ENCODE measurements around the gene SNX5.

Gene SNX5

GRCh38 chr20:17938871-17939619 is 29.5 kb downstream of the SNX5 start:
- DNase-seq = peak; percentile 59

- no peak for DNase-seq
These were observed 31.5 kb downstream of the SNX5 start for GRCh38 chr20:17936761-17937732.

- no peak for DNase-seq
These were observed 32.3 kb downstream of the SNX5 start for GRCh38 chr20:17936286-17936760.

GRCh38 chr20:17935761-17936160 is 32.8 kb downstream of the SNX5 start:
- DNase-seq = no peak

- DNase-seq = no peak
These were observed 33.4 kb downstream of the SNX5 start for GRCh38 chr20:17935186-17935585.

- no peak for DNase-seq
These were observed 34.3 kb downstream of the SNX5 start for GRCh38 chr20:17934141-17934862.

GRCh38 chr20:17933711-17934110 is 34.9 kb downstream of the SNX5 start:
- DNase-seq = no peak

GRCh38 chr20:17933121-17933520 is 35.5 kb downstream of the SNX5 start:
- no peak for DNase-seq

- no peak for DNase-seq
These were observed 36.2 kb downstream of the SNX5 start for GRCh38 chr20:17932396-17932795.

- DNase-seq = no peak
These were observed 37.1 kb downstream of the SNX5 start for GRCh38 chr20:17931513-17931912.

- no peak for DNase-seq
These were observed 39.8 kb downstream of the SNX5 start for GRCh38 chr20:17928633-17929311.

- DNase-seq = no peak
These were observed 40.4 kb downstream of the SNX5 start for GRCh38 chr20:17928211-17928611.

- DNase-seq = no peak
These were observed 42.7 kb downstream of the SNX5 start for GRCh38 chr20:17925940-17926300.

- DNase-seq = no peak
These were observed 43.3 kb downstream of the SNX5 start for GRCh38 chr20:17925141-17925939.

- DNase-seq = no peak
These were observed 46.8 kb downstream of the SNX5 start for GRCh38 chr20:17921774-17922173.

- DNase-seq = no peak
These were observed 49.4 kb downstream of the SNX5 start for GRCh38 chr20:17919149-17919548.

- no peak for DNase-seq
These were observed 50.6 kb downstream of the SNX5 start for GRCh38 chr20:17917832-17918618.

GRCh38 chr20:17916433-17916891 is 52.1 kb downstream of the SNX5 start:
- no peak for DNase-seq

- DNase-seq = no peak
These were observed 53.6 kb downstream of the SNX5 start for GRCh38 chr20:17914957-17915356.

- no peak for DNase-seq
These were observed 55.7 kb downstream of the SNX5 start for GRCh38 chr20:17912916-17913315.

- no peak for DNase-seq
These were observed 56.7 kb downstream of the SNX5 start for GRCh38 chr20:17911927-17912326.

All from CD4-positive, alpha-beta T cell treated with Interleukin-6 for 4 hours (primary cell).